ENCODE results near the gene ZSWIM4.
"Not testable (repeated sequence)": the region's sequence is repeated elsewhere in the genome, so short reads cannot be mapped to it uniquely, and the experiment has no call there.

ZSWIM4 gene

GRCh38 chr19:13794757-13795589 is at the start of gene ZSWIM4:
ZSWIM4 (plus strand) TSS chr19:13795443; CDS start chr19:13795649, 206 bp downstream.
- peak; percentile 79 to 88 for DNase-seq (ENCODE audit: low read depth in 1 of 2, low spot score in 1 of 2)

GRCh38 chr19:13747098-13747453 is 48.2 kb upstream of the ZSWIM4 start:
- DNase-seq (ENCODE audit: low read depth in 1 of 2, low spot score in 1 of 2) = no peak

GRCh38 chr19:13748169-13748828 is 46.9 kb upstream of the ZSWIM4 start:
- DNase-seq (ENCODE audit: low read depth in 1 of 2, low spot score in 1 of 2) = no peak

GRCh38 chr19:13751436-13751835 is 43.8 kb upstream of the ZSWIM4 start:
- no peak for DNase-seq (ENCODE audit: low read depth in 1 of 2, low spot score in 1 of 2)

GRCh38 chr19:13753622-13754021 is 41.6 kb upstream of the ZSWIM4 start:
- not testable (repeated sequence) for DNase-seq (ENCODE audit: low read depth in 1 of 2, low spot score in 1 of 2)

- no peak for DNase-seq (ENCODE audit: low read depth in 1 of 2, low spot score in 1 of 2)
These were observed 39.0 kb upstream of the ZSWIM4 start for GRCh38 chr19:13756210-13756609.

GRCh38 chr19:13757805-13758772 is 37.2 kb upstream of the ZSWIM4 start:
- DNase-seq (ENCODE audit: low read depth in 1 of 2, low spot score in 1 of 2) = no peak

- no peak for DNase-seq (ENCODE audit: low read depth in 1 of 2, low spot score in 1 of 2)
These were observed 36.4 kb upstream of the ZSWIM4 start for GRCh38 chr19:13758795-13759194.

- no peak for DNase-seq (ENCODE audit: low read depth in 1 of 2, low spot score in 1 of 2)
These were observed 33.8 kb upstream of the ZSWIM4 start for GRCh38 chr19:13761423-13761822.

GRCh38 chr19:13762635-13763235 is 32.5 kb upstream of the ZSWIM4 start:
- no peak for DNase-seq (ENCODE audit: low read depth in 1 of 2, low spot score in 1 of 2)

- no peak for DNase-seq (ENCODE audit: low read depth in 1 of 2, low spot score in 1 of 2)
These were observed 32.0 kb upstream of the ZSWIM4 start for GRCh38 chr19:13763265-13763664.

GRCh38 chr19:13764101-13764807 is 31.0 kb upstream of the ZSWIM4 start, which contains the start of gene MRI1:
MRI1 (plus strand) TSS chr19:13764522; CDS start chr19:13764589, 67 bp downstream.
- DNase-seq (ENCODE audit: low read depth in 1 of 2, low spot score in 1 of 2) = peak; percentile 30 to 61

- DNase-seq (ENCODE audit: low read depth in 1 of 2, low spot score in 1 of 2) = peak in 1 of 2 donors; percentile 20
These were observed 30.3 kb upstream of the ZSWIM4 start for GRCh38 chr19:13764821-13765394.

GRCh38 chr19:13765395-13766094 is 29.7 kb upstream of the ZSWIM4 start:
- DNase-seq (ENCODE audit: low read depth in 1 of 2, low spot score in 1 of 2) = no peak

GRCh38 chr19:13766095-13766481 is 29.2 kb upstream of the ZSWIM4 start:
- no peak for DNase-seq (ENCODE audit: low read depth in 1 of 2, low spot score in 1 of 2)

GRCh38 chr19:13768510-13768909 is 26.7 kb upstream of the ZSWIM4 start:
- no peak for DNase-seq (ENCODE audit: low read depth in 1 of 2, low spot score in 1 of 2)

- no peak for DNase-seq (ENCODE audit: low read depth in 1 of 2, low spot score in 1 of 2)
These were observed 25.1 kb upstream of the ZSWIM4 start for GRCh38 chr19:13770013-13770635.

- DNase-seq (ENCODE audit: low read depth in 1 of 2, low spot score in 1 of 2) = peak; percentile 77 to 78
These were observed 20.7 kb upstream of the ZSWIM4 start, which contains the start of gene C19orf53 for GRCh38 chr19:13774217-13775191. C19orf53 (plus strand) TSS chr19:13774456; CDS start chr19:13774478, 22 bp downstream.

All from activated T-helper 1 cell treated with anti-CD3 and anti-CD28 coated beads, Interleukin-2, amount 50 U/mL, for 16 hours (primary cell).